Osteocyte (in vitro differentiated cells): ENCODE results near the gene SHCBP1. TPM values are rescaled to one million over a fixed set of nuclear protein-coding genes. Genes with fewer than 3 reads are reported as not detected.

Experiments used
- DNase-seq: peaks from one replicate; pipeline ENCODE4 v3.0.0; 2021; ENCODE audit warnings: mixed read lengths; ENCODE audit not compliant: unreplicated experiment; ENCODE audit errors: extremely low spot score
- H3K27ac Mint-ChIP-seq: one replicate; pipeline ENCODE4 v1.8.0; 2021; ENCODE audit warnings: mild to moderate bottlenecking, mixed read lengths; ENCODE audit not compliant: unreplicated experiment
- H3K27me3 Mint-ChIP-seq: one replicate; pipeline ENCODE4 v1.8.0; 2021; ENCODE audit warnings: mixed read lengths; ENCODE audit not compliant: unreplicated experiment
- H3K36me3 Mint-ChIP-seq: one replicate; pipeline ENCODE4 v1.8.0; 2021; ENCODE audit warnings: mixed read lengths; ENCODE audit not compliant: unreplicated experiment
- H3K4me1 Mint-ChIP-seq: one replicate; pipeline ENCODE4 v1.8.0; 2021; ENCODE audit warnings: mixed read lengths; ENCODE audit not compliant: unreplicated experiment
- H3K4me3 Mint-ChIP-seq: one replicate; pipeline ENCODE4 v1.8.0; 2021; ENCODE audit warnings: mild to moderate bottlenecking, moderate library complexity, mixed read lengths; ENCODE audit not compliant: unreplicated experiment
- H3K9me3 Mint-ChIP-seq: one replicate; pipeline ENCODE4 v1.8.0; 2021; ENCODE audit warnings: mixed read lengths; ENCODE audit not compliant: unreplicated experiment
- CTCF ChIP-seq: fragments of 200-600 bp; sonication (generic); IDR thresholded peaks from 2 replicates; pipeline ENCODE4 v1.5.0; 2021; ENCODE audit warnings: antibody characterized with exemption, mild to moderate bottlenecking, moderate library complexity
- total RNA-seq: library from RNA; stranded (reverse); gene quantifications from 2 replicates; pipeline ENCODE4 v1.2.1, GENCODE V29; 2021

SHCBP1 gene
- total RNA-seq, 1 donor from 2014 or later = 5.8 TPM

- Mint-ChIP-seq H3K27ac (no peak overlapping the region), H3K36me3 (peaks cover 1% of the 10 kb centered on the region), H3K4me3 (no peak overlapping the region), H3K27me3 (peaks cover 15% of the 10 kb centered on the region), H3K9me3 (peaks cover 4% of the 10 kb centered on the region), H3K4me1 (peaks cover 11% of the 10 kb centered on the region)
- TF ChIP-seq CTCF = no peak
- DNase-seq = no peak
Measured at GRCh38 chr16:46569231-46569735, 51.9 kb downstream of the SHCBP1 start.

- H3K9me3 Mint-ChIP-seq = peaks cover 4% of the 10 kb centered on the region
- peaks cover 20% of the 10 kb centered on the region for H3K27me3 Mint-ChIP-seq
- no peak for DNase-seq
- no peak for TF ChIP-seq CTCF
- peaks cover 10% of the 10 kb centered on the region for H3K4me1 Mint-ChIP-seq
- peaks cover 1% of the 10 kb centered on the region for H3K36me3 Mint-ChIP-seq
- no peak overlapping the region for H3K27ac Mint-ChIP-seq
- no peak overlapping the region for H3K4me3 Mint-ChIP-seq
Measured at GRCh38 chr16:46568472-46569230, 52.5 kb downstream of the SHCBP1 start.

GRCh38 chr16:46562979-46563378 is 58.2 kb downstream of the SHCBP1 start:
- Mint-ChIP-seq H3K27me3 (peaks cover 27% of the 10 kb centered on the region), H3K36me3 (no peaks in the 10 kb centered on the region), H3K27ac (no peak overlapping the region), H3K9me3 (no peaks in the 10 kb centered on the region), H3K4me3 (no peak overlapping the region), H3K4me1 (peaks cover 2% of the 10 kb centered on the region)
- DNase-seq = no peak
- no peak for TF ChIP-seq CTCF

GRCh38 chr16:46558018-46558417 is 63.2 kb downstream of the SHCBP1 start:
- TF ChIP-seq CTCF = no peak
- no peak overlapping the region for H3K27ac Mint-ChIP-seq
- H3K4me3 Mint-ChIP-seq = no peak overlapping the region
- H3K27me3 Mint-ChIP-seq = peaks cover 4% of the 10 kb centered on the region
- no peaks in the 10 kb centered on the region for H3K36me3 Mint-ChIP-seq
- no peaks in the 10 kb centered on the region for H3K9me3 Mint-ChIP-seq
- no peak for DNase-seq
- H3K4me1 Mint-ChIP-seq = peaks cover 5% of the 10 kb centered on the region

- Mint-ChIP-seq H3K36me3 (no peaks in the 10 kb centered on the region), H3K4me3 (no peak overlapping the region), H3K27me3 (no peaks in the 10 kb centered on the region), H3K4me1 (peaks cover 5% of the 10 kb centered on the region), H3K9me3 (no peaks in the 10 kb centered on the region), H3K27ac (no peak overlapping the region)
- no peak for TF ChIP-seq CTCF
- DNase-seq = no peak
Measured at GRCh38 chr16:46555951-46556350, 65.2 kb downstream of the SHCBP1 start.
